KMS-11 (cell line): Measurements from ENCODE around the gene PIR.

Experiments
- H2AFZ ChIP-seq: fragments of 200-600 bp; sonication (generic); 2 replicates; pipeline ENCODE4 v1.6.1; 2016; ENCODE audit warnings: antibody characterized with exemption, mixed run types, low read depth
- H3K27ac ChIP-seq: fragments of 200-600 bp; sonication (generic); 2 replicates; pipeline ENCODE4 v1.6.1; 2016; ENCODE audit warnings: mild to moderate bottlenecking, mixed run types
- H3K27me3 ChIP-seq: fragments of 200-600 bp; sonication (generic); 2 replicates; pipeline ENCODE4 v1.6.1; 2017; ENCODE audit warnings: mild to moderate bottlenecking, low read depth, mixed run types, moderate library complexity; ENCODE audit not compliant: insufficient read depth
- H3K36me3 ChIP-seq: fragments of 200-600 bp; sonication (generic); 2 replicates; pipeline ENCODE4 v1.6.1; 2017; ENCODE audit warnings: mild to moderate bottlenecking, mixed run types; ENCODE audit not compliant: insufficient read depth
- H3K4me1 ChIP-seq: fragments of 200-600 bp; sonication (generic); 2 replicates; pipeline ENCODE4 v1.6.1; 2016; ENCODE audit warnings: mild to moderate bottlenecking, low read depth, mixed run types; ENCODE audit not compliant: poor library complexity, severe bottlenecking
- H3K4me2 ChIP-seq: fragments of 200-600 bp; sonication (generic); 2 replicates; pipeline ENCODE4 v1.7.0; 2016; ENCODE audit warnings: mild to moderate bottlenecking, mixed run types
- H3K4me3 ChIP-seq: fragments of 200-600 bp; sonication (generic); IDR thresholded peaks from 2 replicates; pipeline ENCODE4 v1.6.1; 2017; ENCODE audit warnings: low read depth, low read length, mixed read lengths; ENCODE audit not compliant: insufficient read depth
- H3K79me2 ChIP-seq: fragments of 200-600 bp; sonication (generic); 2 replicates; pipeline ENCODE4 v1.6.1; 2016; ENCODE audit warnings: low read depth, mixed run types; ENCODE audit not compliant: insufficient read depth
- H3K9ac ChIP-seq: fragments of 200-600 bp; sonication (generic); 2 replicates; pipeline ENCODE4 v1.6.1; 2016; ENCODE audit warnings: mild to moderate bottlenecking, mixed run types
- H4K20me1 ChIP-seq: fragments of 200-600 bp; sonication (generic); 2 replicates; pipeline ENCODE4 v1.6.1; 2016; ENCODE audit warnings: mild to moderate bottlenecking, mixed run types; ENCODE audit not compliant: insufficient read depth
- CTCF ChIP-seq: fragments of 200-600 bp; sonication (generic); conservative IDR thresholded peaks from 2 replicates; pipeline ENCODE4 v1.6.1; 2017; ENCODE audit warnings: low read depth, mild to moderate bottlenecking, antibody characterized with exemption, low read length, moderate library complexity, mixed read lengths

PIR gene

GRCh38 chrX:15398874-15399273 is 94.3 kb downstream of the PIR start:
- H3K27me3 ChIP-seq = no peaks in the 10 kb centered on the region
- no peak overlapping the region for H3K4me2 ChIP-seq
- no peaks in the 10 kb centered on the region for H3K4me1 ChIP-seq
- H3K27ac ChIP-seq = no peak overlapping the region
- no peak overlapping the region for H3K9ac ChIP-seq
- no peaks in the 10 kb centered on the region for H4K20me1 ChIP-seq
- no peak for TF ChIP-seq CTCF
- H3K79me2 ChIP-seq = no peaks in the 10 kb centered on the region
- no peak overlapping the region for H3K4me3 ChIP-seq
- H2AFZ ChIP-seq = no peak overlapping the region
- H3K36me3 ChIP-seq = no peaks in the 10 kb centered on the region

GRCh38 chrX:15395789-15396188 is 97.3 kb downstream of the PIR start:
- Histone ChIP-seq H3K4me1 (no peaks in the 10 kb centered on the region), H4K20me1 (no peaks in the 10 kb centered on the region), H2AFZ (no peak overlapping the region), H3K9ac (no peak overlapping the region), H3K36me3 (no peaks in the 10 kb centered on the region), H3K4me3 (no peak overlapping the region), H3K79me2 (no peaks in the 10 kb centered on the region), H3K4me2 (no peak overlapping the region), H3K27me3 (no peaks in the 10 kb centered on the region), H3K27ac (no peak overlapping the region)
- TF ChIP-seq CTCF = no peak

- TF ChIP-seq CTCF = no peak
- Histone ChIP-seq H3K79me2 (no peaks in the 10 kb centered on the region), H3K9ac (no peak overlapping the region), H3K36me3 (no peaks in the 10 kb centered on the region; the same call in 1 of the 2 replicates), H3K4me1 (no peaks in the 10 kb centered on the region), H3K4me3 (no peak overlapping the region), H3K27me3 (no peaks in the 10 kb centered on the region), H3K27ac (no peak overlapping the region), H3K4me2 (no peak overlapping the region), H4K20me1 (no peaks in the 10 kb centered on the region), H2AFZ (no peak overlapping the region)
These were observed 101.3 kb downstream of the PIR start for GRCh38 chrX:15391850-15392249.

- Histone ChIP-seq H3K4me3 (no peak within 1 kb of the TSS), H3K27ac (no peak within 1 kb of the TSS), H2AFZ (no peak within 1 kb of the TSS), H3K27me3 (no peaks in the 10 kb centered on the region), H3K4me2 (no peak within 1 kb of the TSS), H4K20me1 (no peaks in the 10 kb centered on the region), H3K9ac (no peak within 1 kb of the TSS), H3K36me3 (no peaks in the 10 kb centered on the region), H3K4me1 (no peaks in the 10 kb centered on the region), H3K79me2 (no peaks in the 10 kb centered on the region)
- no peak for TF ChIP-seq CTCF
These were observed 108.8 kb downstream of the PIR start, which contains the start of gene VEGFD for GRCh38 chrX:15384304-15384703. Gene VEGFD (minus strand): TSS chrX:15384413. CDS start chrX:15383946, 467 bp downstream.
